HG03045 (cell line): ENCODE results near the gene MAN1A1.

ENCODE experiments used
- ATAC-seq: cut with Tn5 transposase; IDR thresholded peaks from one replicate; pipeline ENCODE4 v1.9.1; 2021; ENCODE audit warnings: mild to moderate bottlenecking, moderate library complexity; ENCODE audit not compliant: unreplicated experiment

MAN1A1 gene

DNA sequence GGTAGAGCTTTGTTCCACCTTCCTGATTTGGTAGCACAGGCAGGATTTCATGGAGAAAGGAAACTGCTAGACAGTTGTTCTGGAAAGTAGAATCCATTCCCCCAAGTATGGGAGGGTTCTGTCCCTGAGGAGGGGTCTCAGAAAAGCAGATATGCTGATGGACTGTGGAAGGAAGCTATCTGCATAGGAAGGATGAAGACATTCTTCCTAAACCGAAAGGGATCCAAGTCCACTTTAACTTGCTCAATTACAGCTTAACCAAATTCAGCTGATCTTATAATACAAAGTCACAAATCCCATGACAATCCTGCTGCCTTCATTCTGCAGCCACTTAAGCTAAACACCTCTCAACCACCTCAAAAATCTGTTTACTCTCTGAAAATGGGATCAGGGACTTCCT is 2.6 kb downstream of the MAN1A1 start:
- ATAC-seq = no peak

DNA sequence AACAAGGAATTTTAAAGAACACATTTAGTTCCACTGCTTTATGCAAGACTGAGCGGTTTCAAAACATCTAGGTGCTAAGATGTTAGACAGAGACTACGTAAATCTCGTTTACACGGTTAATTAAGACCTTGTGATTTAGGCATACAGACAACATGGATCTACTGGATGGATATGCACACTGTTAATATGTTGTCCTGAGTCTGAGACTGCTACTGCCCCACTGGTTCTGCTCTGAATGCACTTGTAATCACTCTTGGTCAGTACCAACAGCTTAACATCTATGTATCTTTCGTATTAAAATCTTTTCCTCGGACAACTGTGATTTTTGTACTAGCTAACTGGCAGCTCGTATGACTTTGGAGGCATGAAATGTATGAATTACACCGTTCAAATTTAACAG is 3.1 kb downstream of the MAN1A1 start:
- no peak for ATAC-seq

DNA sequence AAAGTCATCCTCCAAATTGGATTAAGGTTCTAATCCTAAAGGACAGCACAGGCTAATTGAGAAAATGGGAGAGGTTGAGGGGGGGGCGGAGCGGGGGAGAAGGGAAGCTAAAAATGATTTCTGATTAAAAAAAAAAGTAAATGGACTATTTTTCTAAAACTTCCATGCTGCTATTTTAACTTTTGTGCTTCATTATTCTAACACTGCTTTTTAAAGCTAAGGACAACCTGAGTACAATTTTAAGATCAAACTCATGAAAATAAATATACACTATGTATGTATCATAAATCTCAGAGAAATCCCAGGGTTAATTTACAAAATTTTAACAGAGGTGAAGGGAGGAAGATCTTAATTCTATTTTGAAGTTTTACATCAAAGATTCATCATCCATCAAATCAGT is 4.4 kb downstream of the MAN1A1 start:
- ATAC-seq = no peak

DNA sequence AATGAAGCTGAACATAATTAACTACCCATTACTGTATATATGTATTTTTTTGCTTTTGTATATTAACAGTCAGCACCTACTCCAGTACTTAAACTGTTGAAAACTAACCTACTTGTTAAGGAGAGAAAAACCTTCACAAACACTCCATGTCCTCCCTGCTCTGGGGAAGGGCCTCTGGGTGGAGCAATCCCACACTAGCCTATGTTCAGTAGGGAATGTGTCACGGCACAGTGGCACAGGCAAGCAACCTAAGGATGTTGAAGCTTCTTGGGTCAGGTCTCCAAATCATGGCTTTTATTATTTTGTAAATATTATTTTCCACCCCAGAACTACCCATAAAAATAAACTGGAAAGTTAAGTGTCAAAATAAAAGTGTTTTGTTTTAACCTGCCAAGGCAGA is 5.3 kb downstream of the MAN1A1 start:
- no peak for ATAC-seq

DNA sequence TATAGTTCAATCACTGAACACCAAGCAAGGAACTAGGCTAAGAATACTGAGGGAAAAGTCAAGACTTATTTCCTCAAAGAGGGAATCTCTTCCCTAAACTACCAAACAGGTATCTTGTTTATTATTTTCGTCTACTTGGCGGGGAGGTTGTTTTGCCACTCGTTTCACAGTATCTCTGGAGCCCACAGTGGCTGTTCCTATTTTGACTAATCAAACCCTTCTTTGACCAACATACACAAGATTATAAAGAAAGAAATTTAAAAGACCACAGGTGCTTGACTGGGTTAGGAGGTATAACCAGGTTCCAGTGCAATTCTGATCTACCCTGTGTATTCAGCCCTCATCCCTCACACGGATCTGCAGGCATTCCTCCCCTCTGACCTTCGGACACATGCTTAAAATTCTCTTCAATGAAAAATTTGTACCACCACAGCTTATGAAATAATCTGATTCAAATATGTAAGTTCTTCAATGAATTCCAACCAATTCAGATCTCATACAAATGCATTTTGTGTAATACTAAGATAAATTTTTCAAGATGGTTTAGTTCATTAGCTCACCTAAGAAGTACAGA is 5.9 kb downstream of the MAN1A1 start:
- no peak for ATAC-seq

DNA sequence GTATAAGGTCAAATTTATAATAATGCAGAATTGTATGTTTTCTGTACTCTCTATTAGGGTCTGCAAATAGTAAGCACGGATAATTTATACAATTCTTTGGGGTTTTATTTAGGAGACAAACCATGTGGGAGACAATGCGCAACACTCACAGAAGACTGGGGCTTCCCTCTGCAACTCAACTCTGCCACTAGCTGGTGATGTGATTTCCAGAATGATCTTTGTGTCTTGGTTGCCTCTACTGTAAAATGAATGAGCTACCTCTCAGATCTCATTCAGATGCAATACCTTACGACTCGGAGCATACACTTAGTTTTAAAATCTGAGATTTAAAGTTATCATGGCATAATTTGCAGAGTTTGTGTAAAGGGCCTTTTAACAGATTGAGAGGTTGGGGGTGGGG is 6.4 kb downstream of the MAN1A1 start:
- ATAC-seq = no peak

DNA sequence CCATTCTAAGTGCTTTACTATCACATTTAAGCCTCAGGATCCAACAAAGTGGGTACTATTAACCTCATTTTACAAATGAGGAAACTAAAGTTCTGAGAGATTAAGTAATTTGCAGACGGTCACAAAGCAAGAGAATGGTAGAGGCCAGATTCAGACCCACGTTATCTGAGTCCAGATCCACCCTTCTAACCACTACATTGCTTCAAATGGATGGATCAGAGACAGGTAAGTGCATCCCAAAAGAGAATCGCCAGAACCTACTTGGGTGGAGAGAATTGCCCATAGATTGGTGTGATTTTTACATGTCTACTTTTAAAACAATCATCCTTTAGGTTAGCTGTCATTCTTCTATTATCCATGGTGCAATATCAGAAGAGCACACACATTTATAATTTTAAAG is 7.1 kb downstream of the MAN1A1 start:
- ATAC-seq = no peak

DNA sequence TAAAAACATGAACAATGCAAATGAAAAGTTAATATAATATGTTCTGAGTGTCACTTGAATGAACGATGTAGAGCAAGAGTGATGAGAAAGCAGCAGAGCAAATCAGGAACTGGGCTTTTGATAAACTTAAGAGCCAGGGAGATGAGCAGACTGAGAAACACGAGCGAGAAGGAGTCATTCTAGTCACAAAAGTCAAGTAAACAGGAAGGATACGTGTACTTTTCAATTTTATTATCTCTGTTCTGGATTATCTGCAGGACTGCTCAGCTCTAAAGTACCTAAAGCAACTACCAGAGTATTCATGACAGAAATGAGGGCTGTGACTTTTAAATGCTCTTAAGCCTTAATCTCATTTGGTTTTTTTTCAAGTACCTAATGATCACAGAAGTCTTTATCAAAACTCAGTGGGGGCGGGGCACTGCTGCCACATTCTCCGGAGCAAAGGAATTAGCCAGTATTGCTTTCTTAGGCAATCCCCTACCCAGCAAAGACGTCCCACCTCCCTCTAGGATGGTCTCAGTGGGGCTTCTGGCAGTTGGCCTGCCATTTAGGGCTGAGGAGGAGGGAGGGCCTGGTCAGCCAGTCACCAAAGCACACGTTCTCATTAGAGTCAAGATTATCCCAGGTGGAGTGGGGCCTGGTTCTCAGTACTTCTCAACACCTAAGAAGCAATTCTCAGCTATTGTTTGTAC is 8.6 kb downstream of the MAN1A1 start:
- ATAC-seq = no peak

DNA sequence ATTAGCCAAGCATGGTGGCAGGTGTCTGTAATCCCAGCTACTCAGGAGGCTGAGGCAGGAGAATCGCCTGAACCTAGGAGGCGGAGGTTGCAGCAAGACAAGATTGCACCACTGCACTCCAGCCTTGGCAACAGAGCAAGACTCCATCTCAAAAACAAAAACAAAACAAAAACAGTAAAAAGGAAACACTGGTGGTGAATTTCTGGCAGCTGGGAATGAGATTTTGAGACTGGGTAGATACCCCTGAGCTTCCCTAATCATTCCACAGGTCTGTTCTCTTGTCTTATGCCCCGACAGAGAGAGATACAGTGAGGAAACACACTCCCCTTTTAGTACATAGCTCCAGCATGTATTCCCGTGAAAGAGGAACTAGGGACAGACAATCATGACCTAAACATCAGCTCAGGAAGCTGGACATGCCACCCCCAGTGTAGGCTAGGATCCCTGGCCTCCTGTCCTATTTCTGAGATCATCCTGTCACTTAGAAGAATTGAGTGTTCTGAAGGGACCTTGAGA is 9.6 kb downstream of the MAN1A1 start:
- no peak for ATAC-seq

DNA sequence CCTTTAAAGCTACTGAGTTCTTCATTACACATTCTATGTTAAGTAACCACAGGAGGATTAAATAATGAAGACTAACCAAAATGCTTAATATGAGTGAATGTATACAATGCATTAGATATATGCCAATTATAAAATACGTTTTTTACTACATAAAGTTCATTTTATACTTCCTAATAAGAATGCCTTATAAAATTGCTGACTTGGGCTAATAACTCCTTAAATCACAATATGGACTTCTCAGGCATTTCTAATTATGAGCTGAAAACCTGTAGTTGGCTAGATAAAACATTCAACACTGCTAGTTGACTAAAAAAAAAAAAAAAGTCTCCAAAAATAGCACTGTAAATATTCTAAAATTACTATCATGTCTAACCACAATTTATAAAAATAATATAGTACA is 11.8 kb downstream of the MAN1A1 start:
- ATAC-seq = no peak

DNA sequence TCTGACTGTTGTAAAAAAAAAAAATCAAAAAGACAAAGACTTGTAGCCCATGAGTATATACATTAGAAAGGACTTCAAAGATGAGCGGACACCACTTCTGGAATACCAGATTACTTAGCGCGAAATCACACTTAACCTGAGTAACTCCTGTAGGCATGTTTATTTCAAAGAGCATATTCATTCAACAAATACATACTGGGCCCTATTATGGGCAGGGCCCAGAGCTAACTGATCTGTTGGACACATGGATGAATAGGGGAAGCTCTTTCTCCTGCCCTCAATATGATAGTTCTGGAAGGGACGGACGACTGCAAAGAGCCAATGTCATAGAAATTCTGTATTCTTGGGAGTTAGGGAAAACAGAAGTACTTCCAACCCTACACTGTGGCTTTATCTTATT is 12.3 kb downstream of the MAN1A1 start:
- ATAC-seq = no peak

DNA sequence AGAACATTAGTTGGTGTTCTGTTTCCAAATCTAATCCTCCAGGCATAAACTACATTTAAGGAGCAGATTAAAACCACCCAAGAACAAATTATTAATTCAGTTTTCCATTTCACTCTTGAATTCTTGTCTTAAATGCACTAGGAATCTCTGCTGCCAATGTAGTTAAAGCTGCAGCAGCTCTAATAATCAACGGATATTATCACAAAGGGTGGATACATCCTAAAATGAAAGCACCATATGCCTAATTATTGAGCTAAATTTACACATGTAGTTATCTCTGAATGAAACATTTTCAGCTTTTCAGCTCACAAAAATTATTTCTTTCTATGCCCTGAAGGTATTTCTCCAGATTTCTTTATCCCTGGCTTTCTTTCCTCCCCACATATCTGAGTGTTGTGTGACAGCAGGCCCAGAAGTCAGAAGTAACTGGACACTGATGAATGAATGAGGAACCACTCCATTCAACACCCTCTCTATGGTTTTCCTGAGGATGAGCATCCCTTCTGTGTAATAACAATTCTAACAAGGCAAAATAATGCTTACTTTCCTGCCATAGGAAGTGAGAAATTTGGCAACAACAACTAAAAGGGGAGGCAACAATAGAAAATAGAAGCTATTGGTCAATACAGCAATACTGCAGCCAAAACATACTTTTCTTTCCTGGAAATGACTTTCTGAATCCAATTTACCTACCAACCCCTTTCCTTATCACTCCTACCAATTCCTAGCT is 14.9 kb downstream of the MAN1A1 start:
- ATAC-seq = no peak

DNA sequence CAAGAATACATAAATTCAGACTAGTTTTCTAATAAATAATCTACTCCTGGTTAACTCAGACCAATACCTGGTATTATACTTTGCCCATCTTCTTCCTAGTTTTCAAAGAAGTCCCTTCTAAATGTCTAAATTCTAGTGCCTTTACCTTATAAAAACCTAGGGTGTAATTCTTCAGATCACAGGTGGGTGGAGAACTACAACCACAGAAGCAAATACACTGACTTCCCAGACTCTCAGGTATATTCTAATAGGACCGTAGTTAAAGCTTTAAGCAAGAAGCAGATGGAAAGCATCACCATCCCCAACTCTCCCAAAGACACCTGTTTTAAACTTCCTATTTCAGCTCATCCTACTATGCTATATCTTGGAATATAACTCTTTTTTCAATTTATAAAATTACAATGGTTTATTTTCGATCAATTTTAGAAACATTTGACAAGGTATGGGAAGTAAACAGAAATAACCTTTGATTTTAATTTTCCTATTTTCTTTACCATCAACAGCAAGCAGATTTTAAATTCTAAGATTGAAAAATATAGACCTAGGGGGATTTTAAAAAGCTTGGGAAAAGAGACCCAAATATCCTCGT is 15.8 kb downstream of the MAN1A1 start:
- no peak for ATAC-seq

DNA sequence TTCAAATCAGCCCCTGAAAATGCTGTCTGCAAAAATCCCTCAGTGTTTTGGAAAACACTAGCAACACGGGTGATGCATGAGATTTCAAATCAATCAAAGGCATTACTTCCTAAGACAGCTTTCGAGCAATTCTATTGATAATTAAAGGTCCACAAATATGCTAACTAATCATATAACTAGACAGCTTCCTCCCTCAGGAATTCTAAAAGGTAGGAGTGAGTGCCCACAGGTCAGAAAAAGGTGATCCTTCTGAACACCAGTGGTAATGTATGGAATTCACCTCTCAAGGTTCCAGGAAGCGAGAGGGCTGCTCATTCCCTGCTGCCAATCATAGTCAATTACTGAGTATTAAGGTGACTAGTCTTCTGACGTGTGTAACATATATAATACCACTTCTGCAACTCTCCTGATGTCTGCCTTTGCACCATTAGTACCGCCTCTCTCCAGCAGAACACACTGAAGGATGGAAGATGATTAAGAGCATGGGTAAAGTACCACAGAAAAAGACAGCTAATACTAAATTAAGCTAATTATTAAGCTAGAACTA is 16.4 kb downstream of the MAN1A1 start:
- no peak for ATAC-seq

DNA sequence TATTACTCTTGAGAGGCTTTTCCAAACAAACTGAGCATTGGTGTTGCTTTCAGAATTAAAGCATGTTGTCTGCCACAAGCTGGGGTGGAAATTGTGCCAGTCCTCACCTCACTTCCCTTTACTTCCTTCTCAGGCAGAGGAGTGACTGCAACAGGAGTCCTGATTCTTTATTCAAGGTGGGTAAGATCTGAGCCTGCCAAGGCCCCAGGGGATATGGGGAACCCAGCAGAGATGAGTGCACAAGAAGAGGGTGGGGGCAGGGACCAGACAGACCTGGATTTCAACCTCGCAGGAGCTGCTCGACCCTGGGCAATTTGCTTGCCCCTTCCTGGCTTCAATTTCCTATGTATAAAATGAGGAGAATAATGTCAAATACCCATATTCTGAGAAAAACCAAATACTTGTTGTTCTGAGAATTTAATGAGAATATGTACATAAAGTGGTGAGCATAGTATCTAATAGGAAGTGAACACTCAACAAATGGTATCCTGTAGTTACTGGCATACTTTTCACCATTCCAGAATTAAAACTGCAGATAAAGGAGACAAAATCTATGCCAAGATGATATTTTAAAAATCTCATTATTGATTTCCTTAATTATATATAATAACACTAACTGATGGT is 17.8 kb downstream of the MAN1A1 start:
- no peak for ATAC-seq

DNA sequence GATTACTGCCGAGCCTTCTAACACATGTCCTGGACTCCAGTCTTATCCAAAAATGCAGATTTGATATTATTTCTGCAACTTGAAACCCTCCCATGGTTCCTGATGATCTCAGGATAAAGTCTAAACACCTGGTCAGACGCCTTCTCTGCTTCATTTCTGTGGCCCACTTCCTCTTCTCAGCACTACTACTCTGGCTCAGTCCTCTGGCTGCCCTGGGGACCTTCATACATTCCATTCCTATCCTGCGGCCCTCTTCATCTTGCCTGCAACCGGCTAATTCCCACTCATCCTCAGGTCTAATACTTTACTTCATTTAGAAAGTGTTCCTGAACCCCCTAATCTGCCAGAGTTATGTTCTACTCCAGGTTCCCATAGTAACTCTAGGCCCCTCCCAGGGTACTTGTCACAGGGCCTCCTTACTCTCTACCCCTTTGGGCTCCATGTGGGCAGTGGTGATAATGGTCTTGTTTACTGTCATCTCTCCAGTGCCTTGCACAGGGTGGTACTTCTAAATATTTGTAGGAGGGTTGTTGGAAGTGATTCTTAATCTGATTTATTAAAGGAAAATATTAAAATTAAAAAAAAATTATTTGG is 18.9 kb downstream of the MAN1A1 start:
- ATAC-seq = no peak

DNA sequence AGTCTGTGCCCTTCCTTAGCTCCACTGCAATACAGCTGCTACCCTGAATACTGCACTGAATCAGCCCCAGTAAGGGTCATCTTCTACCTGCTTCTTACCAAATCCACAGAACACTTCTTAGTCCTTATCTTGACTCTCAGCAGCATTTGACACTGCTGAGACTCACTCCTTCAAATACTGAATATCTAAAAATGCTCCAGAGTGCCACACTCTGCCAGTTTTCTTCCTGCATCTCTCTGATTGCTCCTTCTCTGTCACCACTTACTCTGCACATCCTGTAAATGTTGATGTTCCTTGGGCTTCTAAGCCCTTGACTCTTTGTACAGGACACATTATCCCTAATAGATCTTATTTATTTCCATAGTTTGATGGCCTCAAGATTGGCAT is 19.8 kb downstream of the MAN1A1 start:
- ATAC-seq = no peak

DNA sequence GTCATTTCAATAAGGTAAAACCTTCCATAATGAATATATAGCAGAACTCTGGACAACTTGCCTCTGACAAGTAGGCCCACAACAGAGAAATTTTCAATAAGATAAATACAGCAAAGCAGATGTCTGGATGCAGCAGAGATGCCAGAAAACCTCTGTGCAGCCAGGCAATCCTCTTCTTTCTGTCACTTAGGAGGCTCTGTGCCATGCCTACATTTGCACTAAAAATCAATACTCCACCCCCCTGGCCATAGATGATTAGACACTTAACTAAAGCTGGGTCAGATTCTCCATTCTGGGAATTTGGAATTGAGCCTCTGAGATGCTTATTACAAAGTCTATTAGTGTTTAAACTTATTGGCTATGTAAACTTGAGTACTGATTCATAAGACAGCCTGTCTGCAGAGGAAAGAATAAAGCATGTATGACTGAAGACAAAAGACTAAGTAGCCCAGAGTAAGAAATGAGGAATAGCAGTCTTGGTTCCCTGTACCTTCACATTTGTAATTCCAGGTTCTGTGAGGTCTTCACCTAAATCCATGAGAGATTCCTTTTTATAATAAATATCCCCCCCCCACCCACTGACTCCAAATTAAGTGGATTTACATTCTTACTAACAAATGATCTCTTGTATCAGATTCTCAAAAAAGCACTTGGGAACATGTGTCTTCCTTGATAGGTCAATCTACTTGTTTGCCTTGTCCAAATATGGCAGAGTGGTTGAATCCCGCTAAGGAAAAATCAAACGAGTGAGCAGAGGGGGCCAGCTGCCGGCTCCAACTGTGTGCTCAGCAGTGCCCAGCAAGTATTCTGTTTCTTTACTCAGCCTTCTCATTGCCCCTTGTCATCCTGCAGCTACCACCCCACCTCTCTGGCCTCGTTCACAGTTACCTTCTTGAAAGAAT is 20.4 kb downstream of the MAN1A1 start:
- ATAC-seq = no peak

DNA sequence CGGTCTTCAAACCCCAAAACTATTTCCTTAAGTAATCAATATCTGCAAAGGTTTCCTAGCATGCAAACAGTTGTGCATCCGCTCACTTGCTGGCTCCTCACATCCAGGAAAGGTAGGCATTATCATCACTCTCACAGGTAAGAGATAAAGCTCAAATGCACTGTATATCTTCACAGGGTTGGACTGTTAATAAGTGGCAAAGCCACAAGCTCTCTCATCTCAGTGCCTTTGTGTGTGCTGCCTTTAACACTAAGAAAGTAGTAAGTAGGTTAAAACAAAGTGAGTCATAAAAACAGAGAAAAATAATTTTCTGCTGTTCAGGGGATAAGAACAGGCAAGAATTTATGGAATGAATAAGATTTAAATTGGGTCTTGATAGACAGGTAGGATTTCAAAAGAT is 21.3 kb downstream of the MAN1A1 start:
- no peak for ATAC-seq

DNA sequence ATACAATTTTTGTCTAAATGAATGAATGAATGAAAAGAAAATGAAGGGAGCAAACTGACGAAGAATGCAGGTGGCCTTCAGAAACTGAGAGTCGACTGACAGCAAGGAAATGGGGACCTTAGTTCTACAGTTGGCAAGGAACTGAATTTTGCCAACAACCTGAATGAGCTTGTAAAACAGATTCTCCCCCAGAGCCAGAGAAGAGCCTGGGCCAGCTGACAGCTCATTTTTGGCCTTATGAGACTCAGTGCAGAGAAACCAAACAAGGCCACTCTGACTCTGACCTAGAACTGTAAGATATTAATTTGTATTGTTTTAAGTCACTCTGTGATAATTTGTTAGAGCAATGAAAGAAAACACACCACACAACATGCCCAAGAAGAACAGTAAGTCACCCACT is 21.8 kb downstream of the MAN1A1 start:
- no peak for ATAC-seq
